ENCODE measurements around the gene VPS13A.
"Not testable (repeated sequence)": the region's sequence is repeated elsewhere in the genome, so short reads cannot be mapped to it uniquely, and the experiment has no call there.

The VPS13A gene

GRCh38 chr9:77305622-77306400, 128.5 kb downstream of the VPS13A start:
- no peak for DNase-seq

- DNase-seq: no peak
Observed at GRCh38 chr9:77307166-77307565, 129.8 kb downstream of the VPS13A start.

- no peak for DNase-seq
Observed at GRCh38 chr9:77316058-77316457, 138.7 kb downstream of the VPS13A start.

GRCh38 chr9:77325058-77325457, 147.7 kb downstream of the VPS13A start:
- DNase-seq: no peak

DNA sequence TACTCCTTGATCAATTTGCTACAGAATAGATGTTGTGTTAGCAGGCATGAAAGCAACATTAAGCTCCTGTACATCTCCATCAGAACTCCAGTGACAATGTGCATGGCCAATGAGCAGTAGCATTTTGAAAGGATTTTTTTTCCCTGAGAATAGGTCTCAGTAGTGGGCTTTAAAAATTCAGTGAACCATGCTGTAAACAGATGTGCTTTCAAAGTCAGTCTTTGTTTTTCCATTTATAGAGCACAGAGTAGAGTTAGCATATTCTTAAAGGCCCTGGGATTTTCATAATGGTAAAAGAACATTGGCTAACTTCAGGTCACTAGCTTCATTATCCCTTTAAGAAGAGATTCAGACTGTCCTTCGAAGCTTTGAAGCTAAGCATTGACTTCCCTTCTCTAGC, 150.8 kb downstream of the VPS13A start:
- DNase-seq: no peak

DNA sequence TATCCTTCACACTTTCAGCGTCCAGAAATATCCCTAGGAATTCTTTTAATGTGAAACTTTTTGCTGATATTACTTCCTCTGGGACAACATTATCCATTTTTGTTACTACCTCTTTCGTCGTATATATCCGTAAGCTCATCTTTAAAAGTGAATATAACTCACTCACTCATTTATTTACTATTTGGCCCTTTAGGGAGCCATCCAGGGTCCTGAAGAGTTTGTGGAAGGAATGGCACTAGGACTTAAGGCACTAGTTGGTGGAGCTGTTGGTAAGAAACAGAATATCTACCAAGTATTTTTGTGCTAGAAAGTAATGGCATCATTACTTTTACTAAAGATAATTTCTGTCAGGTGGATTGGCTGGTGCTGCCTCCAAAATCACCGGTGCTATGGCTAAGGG, 192.7 kb downstream of the VPS13A start:
- no peak for DNase-seq

DNA sequence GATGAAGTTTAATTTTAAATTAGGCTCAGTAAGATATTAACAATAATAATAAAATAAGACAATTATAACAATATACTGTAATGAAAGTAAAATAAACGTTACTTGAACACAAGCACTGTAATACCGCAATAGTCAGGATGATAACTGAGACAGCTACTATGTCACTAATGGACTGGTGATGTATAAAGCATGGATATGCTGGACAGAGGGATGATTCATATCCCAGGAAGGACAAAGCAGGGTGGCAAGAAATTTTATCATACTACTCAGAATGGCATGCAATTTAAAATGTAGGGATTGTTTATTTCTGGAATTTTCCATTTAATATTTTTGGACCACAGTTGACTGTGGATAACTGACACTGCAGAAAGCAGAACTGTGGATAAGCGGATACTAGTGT, 196.9 kb downstream of the VPS13A start:
- no peak for DNase-seq

GRCh38 chr9:77375956-77376532, 198.7 kb downstream of the VPS13A start:
- DNase-seq: no peak

DNA sequence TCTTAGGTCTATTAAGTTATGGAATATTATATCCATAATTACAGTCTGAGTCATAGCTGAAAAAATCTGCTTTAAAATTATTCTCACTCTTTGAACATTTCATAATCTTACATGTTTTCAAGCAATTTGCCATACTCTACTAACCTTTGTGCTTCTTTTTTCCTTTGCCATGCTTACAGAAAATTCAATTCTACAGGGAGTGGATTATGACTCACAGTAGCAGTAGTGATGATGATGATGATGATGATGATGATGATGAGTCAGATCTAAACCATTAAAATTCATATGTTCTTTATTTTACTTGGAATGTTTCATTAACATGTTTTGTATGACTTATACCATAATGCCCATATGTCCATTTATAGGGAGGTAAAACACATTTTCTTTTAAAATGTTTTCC, 207.1 kb downstream of the VPS13A start:
- no peak for DNase-seq

DNA sequence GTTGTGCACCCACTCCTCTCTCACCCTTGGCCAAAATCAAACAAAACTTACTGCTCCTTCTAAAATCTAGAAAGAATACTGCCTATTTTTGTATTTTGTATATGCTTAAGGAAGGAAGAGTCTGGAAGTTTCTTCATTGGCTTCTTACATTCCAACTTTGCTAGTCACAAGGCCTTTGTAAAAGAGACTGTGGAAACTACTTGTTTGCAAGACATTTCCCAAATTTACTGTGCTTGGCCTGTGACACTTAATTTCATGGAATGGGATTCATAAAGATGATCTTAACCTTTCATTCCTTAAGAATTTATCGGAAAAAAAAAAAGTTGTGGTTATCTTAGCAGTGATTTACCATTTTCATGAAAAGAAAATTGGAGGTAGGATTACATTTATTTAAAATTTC, 208.9 kb downstream of the VPS13A start:
- DNase-seq: no peak

- DNase-seq: no peak
Observed at GRCh38 chr9:77391834-77392233, 214.5 kb downstream of the VPS13A start.

DNA sequence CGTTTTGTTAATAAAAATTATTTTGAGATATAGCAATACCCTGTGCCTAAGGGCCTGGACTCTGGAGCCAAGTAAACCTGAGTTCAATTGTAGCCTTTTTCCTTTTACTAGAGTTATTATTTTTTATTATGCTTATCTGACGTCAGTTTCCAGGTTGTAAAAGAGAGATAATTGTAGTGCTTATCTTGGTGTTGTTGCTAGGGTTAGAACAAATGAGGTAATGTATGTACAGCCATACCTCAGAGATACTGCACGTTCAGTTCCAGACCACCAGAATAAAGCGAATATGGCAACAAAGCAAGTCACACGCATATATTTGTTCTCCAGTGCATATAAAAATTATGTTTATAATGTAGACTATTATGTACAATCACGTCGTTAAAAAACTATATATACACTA, 215.0 kb downstream of the VPS13A start:
- no peak for DNase-seq

GRCh38 chr9:77398581-77398980, 221.2 kb downstream of the VPS13A start:
- DNase-seq: not testable (repeated sequence)

GRCh38 chr9:77399964-77400363, 222.6 kb downstream of the VPS13A start:
- DNase-seq: no peak

DNA sequence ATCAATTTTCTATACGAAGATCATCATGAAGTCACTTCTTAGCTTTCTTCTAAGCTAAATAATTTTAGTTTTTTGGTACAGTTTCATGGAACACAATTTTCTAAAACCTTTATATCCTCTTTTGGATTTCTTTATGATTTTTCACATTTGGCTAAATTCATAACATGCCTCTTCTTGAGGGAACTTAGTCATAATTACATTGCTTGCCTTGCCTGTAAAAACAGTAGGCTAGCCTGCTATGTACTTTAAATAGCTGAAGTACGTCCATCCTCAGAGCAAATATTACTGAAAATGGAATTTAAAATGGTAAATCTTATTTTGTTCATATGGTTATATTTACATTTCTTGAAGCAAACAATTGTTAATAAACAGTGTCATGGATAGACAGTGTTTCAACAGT, 225.0 kb downstream of the VPS13A start:
- no peak for DNase-seq

- DNase-seq: no peak
Observed at GRCh38 chr9:77403239-77403638, 225.9 kb downstream of the VPS13A start.

DNA sequence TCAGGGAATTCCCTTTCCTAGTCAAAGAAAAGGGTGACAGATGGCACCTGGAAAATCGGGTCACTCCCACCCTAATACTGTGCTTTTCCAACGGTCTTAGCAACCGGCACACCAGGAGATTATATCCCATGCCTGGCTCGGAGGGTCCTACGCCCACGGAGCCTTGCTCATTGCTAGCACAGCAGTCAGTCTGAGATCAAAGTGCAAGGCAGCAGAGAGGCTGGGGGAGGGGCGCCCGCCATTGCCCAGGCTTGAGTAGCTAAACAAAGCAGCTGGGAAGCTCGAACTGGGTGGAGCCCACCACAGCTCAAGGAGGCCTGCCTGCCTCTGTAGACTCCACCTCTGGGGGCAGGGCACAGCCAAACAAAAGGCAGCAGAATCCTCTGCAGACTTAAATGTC, 231.2 kb downstream of the VPS13A start:
- not testable (repeated sequence) for DNase-seq

DNA sequence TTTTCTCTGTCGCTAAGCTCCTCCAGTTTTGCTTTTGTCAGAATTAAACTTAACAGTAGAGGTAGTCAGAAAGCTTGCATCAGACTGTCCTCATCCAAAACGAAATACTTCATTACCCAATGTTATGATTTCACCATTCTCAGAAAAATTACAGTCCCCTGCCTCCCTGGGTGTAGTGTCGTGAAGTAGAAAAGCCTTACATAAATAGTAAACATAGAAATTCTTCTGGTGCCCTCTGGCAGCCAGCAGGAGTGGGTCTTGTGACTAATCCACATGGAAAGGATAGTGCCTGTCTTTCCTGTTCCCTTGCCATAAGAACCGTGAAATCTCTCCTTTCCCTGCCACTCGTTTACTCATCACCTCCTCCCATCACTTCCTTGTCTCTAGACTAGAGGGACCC, 240.2 kb downstream of the VPS13A start:
- DNase-seq: no peak

DNA sequence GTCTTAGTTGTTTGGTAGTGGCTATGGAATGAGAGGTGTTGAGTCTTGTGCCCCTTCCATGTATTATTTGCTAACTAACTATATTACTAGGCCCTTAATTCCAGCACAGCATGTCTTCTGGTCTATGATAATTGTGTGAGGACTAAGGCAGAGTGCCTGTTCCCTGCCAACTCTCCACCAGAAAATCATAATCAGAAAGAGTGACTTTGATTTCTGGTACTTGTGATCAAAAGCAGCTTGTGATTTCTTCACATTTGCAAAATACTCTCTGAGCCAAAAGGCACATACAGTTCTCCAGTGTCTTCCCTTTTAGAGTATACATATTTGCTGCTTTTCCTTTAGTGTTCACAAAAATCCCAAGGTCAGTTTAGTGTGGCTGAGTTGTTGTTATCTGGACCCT, 240.9 kb downstream of the VPS13A start:
- no peak for DNase-seq

DNA sequence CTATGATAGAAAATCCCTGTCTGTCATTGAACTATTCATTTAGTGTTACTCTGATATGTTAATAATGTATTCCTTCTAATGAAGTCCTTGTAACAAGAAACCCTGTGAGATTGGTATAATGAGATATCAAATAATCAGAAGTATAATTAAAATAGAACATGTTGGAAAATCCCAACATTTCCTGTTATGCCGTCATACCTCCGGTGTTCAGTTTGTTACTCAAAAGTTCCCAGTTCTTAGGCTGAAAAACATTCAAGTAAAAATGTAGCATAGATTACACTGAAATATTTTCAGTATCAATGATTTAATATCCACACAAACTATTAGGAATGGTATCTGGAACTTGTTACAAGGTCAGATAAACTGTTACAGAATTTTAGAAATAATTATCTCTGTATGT, 243.3 kb downstream of the VPS13A start:
- no peak for DNase-seq

GRCh38 chr9:77421506-77422265, 244.4 kb downstream of the VPS13A start:
- DNase-seq: no peak

DNA sequence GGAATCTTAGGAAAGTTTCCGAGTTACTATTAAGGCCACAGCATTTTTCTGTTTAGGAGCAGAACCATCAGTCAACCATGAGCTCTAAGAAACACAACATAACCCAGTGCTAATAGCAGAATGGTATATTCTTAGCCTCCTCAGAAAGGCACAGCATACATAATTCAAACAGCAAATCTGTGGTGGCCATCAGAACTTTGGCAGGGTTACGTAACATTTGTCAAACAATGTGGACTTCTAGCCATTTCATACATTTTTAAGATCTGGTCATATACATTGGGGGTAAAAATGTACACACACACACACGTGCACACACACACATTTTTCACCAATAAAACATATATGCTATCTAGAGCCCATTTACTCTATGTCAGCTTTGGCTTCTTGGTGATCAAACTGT, 245.6 kb downstream of the VPS13A start:
- no peak for DNase-seq

GRCh38 chr9:77423841-77424240, 246.5 kb downstream of the VPS13A start:
- DNase-seq: no peak

- no peak for DNase-seq
Observed at GRCh38 chr9:77424993-77425392, 247.7 kb downstream of the VPS13A start.
